GM20431 (cell line): ENCODE results near the gene DPP6.
"Not testable (repeated sequence)": the region's sequence is repeated elsewhere in the genome, so short reads cannot be mapped to it uniquely, and the experiment has no call there.

Experiments used
- in situ Hi-C: fragments of 300-500 bp; cut with MseI, MboI; formaldehyde crosslinking; loops from one replicate; pipeline ENCODE4 v1.15.0; 2020; ENCODE audit warnings: low sequenced_read_pairs; ENCODE audit not compliant: unreplicated experiment

Gene DPP6

DNA sequence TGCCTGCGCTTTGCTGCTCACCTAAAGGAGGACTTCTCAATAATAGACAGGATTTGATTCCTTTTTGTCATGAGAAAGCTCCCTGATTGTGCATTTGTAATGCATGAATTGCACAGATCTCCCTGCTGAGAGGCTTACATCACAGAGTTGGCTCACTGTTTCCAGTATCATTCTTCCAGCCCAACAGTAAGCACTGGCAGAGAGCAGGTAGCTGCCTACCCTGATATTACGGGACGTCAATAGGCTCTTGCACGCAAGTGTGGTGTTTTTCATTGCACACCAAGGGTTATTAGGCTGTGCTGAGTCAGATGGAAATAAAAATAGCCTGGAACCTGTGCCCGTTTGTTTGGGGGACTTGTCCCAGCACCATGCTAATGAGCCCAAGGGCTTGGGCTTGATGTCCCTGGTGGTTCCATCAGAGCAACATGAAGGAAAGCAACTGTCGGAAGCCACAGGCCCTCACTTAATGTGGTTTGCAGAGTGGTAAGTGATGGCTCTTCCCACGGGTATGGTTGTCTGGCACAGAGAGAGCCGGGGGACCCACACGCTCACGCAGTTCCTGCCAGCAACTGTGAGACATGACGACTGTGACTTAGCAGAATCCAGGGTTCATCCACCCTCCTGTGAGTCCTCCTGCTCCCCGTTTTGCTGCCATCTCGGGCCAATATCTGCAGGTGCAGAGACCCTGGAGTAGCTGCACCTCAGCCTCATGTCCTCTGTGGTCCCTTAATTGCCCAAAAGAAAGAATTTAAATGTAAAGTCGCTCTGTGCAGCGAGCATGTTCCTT is 20.4 kb downstream of the DPP6 start:
- in situ Hi-C loops: not testable (repeated sequence)

DNA sequence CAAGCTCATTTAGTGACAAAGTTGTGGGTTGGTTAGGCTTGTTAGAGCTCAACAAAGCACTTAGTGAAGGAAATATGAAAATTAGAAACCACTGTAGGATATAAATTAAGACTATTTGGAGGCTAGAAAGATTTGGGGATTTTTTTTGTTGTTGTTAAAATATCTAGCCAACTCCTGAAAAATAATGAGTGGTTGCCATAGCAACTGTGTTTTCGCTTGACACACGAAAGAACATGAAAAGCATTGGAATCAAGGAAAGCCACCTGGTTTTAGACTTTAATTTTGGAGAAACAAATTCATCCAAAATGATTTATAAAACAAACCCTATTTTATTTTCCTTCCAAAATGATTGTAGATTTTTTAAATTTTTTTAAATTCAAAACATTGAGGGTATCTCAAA is 26.3 kb downstream of the DPP6 start:
- in situ Hi-C loops: not testable (repeated sequence)

DNA sequence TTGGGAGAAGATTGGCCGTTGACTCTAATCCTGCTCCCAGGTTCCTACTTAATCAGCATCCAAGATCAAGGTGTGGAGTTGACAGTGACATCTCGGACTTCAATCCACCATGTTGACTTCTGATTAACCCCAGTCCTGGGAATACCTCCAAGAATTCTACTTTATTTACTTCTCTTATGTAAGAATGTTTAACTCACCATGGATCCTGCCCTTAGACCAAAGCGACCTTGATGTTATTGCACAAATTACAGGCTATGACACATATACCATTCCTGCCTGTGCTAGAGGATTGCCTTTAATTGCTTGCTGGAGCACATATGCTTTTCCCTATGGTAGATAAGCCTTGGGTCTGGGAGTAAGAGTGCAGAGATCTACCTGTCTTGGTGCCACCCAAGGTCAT is 28.1 kb downstream of the DPP6 start:
- in situ Hi-C loops: not testable (repeated sequence)

DNA sequence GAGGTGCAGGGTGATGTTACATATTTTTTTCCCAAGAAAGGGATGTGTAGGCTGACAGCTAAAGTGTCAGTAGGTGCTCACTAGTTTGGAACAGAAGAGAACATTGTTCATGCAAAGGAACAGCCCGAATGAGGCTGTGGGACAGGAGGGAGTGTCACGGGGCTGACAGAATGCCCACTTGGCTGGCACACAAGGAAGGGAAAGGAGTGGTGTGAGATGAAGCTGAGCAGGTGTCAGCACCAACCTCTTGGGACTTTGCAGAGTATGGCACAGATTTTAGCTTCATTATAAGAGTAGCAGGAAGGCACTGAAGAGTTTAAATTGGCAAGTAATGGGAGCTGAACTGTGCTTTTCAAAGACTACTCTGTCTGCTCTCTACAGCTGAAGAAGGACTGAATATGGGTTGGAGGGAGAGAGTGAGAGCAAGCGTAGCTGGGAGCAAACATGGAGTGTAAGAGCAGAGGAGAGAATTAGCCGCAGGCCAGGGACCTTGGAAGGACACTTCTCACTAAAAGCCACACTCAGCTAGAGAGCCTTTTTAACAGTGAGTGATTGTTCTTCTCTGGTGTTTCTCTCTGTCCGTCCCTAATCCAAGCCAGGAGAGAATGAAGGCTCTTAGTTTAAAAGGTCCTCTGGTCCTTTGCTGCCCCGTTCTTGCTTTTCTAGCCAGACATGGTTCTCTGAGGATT is 35.0 kb downstream of the DPP6 start:
- in situ Hi-C loops: not testable (repeated sequence)

DNA sequence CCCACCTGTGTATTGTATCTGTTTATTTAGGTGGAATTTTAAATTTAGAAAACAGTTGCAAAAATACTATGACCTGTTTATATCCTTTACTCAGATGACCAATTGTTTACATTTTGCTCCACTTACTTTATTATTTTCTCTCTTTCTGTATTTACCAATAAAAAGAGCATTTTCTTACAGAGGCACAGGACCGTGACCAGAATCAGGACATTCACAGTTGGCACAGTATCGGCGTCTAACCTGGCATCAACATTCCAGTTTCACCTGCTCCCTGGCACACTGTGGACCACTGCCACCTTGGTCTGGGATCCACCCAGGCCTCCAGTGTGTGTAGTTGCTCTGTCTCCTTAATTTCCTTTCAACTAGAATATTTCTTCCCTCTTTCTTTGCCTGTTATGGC is 39.9 kb downstream of the DPP6 start:
- in situ Hi-C loops: not testable (repeated sequence)

DNA sequence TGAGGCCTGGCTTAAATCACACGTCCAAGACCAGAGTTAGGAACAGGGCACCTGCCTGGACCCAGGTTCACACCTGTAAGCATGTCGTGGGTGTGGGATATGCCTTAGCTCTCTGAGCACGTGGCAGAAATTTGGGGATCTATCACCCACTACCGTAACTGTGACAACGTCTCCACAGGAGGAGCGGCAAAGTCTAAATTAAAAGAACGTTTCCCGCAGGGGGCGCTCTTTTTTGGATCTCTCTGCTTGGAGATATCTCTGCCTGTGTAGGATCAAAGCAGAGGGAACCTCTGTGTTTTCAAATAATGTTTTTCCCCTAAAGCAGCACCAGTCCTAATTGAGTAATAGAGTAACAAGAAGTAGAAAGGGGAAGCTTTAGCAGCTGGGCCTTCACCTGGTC is 43.0 kb downstream of the DPP6 start:
- in situ Hi-C loops: not testable (repeated sequence)

DNA sequence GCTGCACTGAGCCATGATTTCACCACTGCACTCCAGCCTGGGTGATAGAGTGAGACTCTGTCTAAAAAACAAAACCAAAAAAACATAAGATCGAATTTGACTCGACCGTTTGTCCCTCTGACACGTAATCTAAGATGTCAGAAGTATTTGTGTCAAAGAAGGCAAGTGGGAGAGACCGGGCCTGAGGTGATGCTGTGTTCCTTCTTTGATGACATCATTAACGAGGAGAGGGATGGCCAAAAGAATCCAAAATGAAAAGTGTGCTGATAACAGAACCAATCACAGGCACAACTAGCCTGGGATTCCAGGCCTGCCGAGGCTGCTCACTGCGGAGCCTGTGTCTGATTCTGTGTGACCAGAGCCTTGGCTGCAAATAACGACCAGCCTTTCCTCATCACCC is 52.9 kb downstream of the DPP6 start:
- in situ Hi-C loops: not testable (repeated sequence)

DNA sequence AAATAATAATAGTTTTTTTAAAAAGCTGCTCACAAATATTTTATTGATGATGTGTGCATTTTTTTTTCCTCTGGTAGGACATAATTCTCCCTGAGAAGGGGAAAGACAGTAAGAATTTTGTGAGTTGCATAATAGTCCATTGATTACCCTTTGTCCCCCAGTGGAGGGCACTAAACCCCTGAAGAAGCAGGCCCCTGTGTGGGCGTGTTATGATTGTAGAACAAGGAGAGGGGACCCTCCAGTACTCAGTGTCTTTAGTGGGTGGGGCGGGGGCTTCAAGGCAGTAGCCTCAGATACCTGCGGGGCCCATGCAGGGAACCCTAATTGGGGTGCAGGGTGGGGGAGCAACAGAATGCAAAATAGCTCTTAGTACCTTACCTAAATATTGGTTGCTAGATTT is 57.4 kb downstream of the DPP6 start:
- in situ Hi-C loops: not testable (repeated sequence)

DNA sequence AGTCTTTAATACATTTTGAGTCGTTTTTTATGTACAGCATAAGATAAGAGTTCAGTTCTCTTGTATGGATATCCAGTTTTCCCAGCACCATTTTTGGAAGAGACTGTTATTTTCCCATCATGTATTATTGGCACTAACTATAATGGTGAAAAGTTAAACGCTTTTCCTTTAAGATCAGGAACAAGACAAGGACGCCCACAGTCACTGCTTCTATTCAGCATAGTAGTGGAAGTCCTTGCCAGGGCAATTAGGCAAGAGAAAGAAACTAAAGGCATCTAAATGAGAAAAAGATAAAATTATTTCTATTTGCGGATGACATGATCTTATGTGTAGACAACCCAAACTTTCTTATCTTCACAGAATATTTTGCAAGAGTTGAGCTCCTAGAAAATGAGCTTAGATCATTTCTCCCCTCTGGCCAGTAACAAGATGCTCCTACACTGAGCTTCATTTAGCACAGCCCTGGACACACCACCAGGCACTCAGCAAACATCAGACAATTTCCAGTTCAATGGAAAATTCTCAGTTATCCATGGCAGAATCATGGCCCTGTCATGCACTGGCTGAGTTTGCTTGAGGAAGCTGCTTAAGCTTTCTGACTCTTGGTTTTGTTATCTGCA is 61.6 kb downstream of the DPP6 start:
- in situ Hi-C loops: not testable (repeated sequence)

DNA sequence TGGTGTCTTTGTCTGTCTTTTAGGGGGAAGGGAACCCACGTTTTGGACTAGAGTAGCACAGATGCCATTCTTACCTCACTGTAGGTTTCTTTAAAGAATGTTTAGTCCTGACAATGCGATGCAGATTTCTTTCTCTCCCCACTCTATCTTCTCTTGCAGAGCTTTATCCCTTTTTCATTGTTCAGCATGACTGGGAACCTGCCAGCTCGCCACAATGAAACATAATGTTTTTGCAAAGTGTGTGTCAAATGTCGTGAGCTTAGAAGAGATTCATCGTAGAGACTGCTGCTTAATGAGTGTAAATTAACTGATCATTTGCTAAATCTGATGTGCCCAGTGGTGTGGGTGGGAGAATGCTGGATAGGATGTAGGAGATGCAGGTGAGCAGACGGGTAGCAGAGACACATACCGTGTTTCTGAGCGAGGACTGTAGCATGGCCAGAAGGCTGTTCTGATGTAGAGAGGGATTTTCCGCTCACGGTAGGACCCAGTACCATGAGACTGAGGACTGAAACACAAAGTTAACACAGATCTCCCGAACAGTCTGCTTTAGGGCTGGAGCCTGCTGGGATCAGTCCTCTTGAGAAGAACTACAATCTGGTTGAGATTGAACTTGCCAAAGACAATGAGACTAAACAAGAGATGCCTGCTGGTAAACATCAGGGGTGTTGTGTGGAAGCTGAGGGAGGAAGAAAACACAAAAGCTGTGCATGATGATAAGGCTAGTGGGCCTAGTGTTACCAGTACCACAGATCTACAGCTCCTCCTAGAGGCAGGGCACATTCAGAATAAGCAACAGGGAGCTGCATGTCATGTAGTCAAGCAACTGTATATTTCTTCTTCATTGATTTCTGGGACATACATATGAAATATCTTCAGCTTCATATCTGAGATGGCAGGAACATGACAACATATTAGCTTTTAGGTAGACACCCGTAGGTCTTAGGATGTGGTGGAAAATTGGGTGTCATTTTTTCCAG is 65.5 kb downstream of the DPP6 start:
- in situ Hi-C loops: not testable (repeated sequence)

DNA sequence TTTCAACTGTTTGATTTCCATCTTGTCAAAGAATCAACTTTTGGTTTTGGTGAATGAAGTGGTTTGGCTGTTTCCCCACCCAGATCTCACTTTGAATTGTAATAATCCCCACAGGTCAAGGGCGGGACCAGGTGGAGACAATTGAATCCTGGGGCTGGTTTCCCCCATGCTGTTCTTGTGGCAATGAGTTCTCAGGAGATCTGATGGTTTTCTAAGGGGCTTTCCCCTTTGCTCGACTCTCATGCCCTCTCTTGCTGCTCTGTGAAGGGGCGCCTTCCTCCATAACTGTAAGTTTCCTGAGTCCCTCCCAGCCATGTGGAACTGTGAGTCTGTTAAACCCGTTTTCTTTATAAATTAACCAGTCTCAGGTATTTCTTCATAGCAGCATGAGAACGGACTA is 68.6 kb downstream of the DPP6 start:
- in situ Hi-C loops: not testable (repeated sequence)

DNA sequence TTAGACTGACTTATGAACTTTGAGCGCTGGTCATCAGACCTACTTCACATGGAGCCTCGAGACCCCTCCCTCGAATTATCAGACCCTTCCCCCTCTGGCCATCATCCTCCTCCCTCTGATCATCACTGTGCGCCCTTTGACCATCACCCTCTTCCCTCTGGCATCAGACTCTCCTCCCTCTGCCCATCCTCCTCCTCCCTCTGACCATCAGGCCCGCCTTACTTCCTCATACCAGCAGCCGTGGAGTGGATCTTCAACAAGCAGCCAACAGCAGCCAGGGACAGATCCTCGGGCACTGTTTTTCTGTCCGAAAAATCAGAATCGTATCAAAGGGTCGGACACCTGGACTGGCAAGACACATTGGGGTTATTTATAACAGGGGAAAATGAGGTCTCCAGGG is 70.5 kb downstream of the DPP6 start:
- in situ Hi-C loops: not testable (repeated sequence)

DNA sequence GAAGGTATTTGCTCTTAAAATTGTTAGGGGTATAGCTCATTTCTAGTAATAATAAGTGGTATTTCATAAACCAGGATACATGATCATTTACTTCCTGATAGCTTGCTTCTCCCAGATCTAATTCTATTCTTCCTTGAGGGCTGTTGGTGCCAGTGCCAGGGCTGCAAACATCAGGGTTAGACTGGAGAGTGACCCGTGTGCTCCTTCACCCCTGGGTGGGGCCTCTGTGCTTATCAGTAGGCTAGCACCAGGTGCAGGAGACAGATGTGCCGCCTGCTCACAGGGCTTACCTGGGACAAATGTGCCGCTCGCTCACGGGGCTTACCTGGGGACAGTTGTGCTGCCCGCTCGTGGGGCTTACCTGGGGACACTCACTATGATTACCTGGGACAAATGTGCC is 71.2 kb downstream of the DPP6 start:
- in situ Hi-C loops: not testable (repeated sequence)

DNA sequence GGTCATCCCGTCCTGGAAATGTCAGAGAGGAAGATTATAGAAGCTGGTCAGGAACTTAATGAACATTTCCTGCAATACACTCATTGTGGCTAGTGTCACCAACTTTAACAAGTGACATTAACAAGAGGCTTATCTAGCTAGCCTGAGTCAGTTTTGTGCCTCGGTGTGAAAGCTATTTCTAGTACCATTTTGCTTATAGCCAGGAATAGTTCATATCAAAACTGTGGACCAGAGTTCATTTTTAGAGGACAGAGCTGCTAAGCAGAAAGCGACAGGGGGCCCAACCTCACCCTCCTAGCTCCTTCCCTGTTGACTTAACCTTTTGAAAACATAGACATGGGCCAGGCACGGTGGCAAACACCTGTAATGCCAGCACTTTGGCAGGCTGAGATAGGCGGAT is 76.9 kb downstream of the DPP6 start:
- in situ Hi-C loops: not testable (repeated sequence)

DNA sequence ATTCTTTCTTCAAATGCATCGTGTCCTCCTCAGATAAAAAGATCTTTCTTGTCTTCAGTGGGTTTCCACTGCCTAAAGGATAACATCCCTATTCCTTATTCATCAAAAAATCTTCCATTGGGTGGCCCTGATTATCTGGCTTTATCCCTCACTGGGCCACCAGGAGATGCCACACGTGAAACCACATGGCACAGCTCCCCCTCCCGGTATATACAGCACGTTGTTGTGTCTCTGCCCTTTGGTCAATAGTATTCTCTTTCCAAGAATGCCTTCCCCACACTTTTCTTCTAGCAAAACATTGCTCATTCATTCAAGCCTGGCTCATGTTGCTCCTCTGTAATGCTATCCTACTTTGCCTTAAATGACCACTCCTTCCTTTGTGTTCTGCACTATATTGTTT is 80.4 kb downstream of the DPP6 start:
- in situ Hi-C loops: not testable (repeated sequence)

DNA sequence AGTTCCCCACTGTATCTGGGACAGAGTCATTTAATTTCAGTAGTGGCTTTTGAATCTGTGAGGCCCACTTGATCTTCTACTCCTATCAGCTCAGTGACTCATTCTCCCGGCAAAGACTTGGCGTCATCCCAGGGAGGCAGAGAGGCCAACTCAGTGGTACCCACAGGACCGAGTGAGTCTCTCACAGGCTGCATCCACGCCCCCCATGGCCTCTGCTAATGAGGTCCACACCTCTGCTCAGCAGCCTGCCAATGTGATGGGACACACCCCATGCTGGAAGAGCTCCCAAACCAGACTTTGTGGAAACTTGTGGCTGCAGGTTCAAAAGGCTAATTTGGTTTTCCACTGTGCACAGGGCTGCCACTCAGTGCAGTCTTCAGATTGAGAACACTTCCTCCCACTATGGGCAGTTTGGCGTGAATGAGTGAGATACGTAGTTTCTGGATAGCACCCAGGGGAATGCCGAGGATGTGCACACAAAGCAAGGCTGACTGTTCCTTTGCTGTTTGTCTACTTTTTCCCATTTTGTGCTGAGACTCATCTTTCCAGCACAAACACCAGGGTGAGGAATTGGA is 81.6 kb downstream of the DPP6 start:
- in situ Hi-C loops: not testable (repeated sequence)

DNA sequence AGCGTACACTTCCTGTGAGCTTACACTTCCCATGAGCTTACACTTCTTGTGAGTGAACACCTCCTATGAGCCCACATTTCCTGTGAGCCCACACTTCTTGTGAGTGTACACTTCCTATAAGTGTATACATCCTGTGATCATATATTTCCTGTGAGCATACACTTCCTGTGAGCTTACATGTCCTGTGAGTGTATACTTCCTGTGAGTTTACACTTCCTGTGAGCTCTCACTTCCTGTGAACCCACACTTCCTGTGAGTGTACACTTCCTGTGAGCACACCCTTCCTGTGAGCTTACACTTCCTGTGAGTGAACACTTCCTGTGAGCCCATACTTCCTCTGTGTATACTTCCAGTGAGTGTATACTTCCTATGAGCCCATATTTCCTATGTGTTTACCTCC is 82.5 kb downstream of the DPP6 start:
- in situ Hi-C loops: not testable (repeated sequence)

DNA sequence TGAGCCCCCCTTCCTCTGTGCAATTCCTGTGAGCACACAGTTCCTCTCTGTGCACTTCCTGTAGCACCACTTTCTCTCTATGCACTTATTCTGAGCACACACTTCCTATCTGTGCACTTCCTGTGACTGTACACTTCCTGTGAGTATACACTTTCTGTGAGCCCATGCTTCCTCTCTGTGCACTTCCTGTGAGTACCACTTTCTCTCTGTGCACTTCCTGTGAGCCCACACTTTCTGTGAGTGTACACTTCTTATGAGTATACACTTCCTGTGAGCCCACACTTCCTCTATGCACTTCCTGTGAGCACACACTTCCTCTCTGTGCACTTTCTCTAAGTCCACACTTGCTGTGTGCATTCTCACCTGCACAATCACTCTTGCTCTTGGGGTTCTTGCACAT is 83.4 kb downstream of the DPP6 start:
- in situ Hi-C loops: not testable (repeated sequence)

DNA sequence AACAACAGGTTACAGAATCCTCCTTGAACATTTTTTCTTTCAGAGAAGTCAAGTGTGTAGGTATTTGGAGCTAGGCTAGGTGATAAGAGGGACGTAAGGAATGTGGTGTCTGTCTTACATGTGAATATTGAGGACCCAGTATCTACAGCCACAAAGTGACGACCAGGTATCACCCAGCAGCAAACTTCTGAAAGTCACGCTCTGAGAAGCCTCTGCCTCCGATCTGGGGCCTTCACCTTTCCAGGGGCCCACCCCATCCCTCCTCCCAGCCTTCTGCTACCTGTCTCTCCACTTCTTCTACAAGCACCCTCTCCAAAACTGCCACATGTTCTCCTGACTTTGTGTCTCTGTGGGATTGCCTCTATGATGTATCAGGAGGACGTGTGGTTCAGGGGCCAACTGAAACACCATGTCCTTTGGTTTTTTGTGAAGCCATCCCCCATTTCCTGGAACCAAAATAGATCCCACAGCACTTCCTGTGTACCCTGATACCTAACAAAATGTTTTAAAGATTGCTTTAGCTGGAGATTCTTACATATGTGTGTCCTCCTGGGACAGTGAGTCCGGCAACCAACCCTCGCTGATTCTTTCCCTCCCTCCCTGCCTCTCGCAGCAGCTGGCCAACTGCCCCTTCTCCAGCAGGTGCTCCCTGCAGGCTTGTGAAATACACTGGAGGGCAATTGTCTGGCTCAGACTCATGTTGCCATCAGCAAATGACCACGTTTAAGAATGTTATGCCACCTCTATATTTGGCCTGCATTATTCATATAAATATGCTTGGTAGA is 93.9 kb downstream of the DPP6 start:
- in situ Hi-C loops: not testable (repeated sequence)
